ENCODE results near the gene SP2. TPM values are rescaled to one million over a fixed set of nuclear protein-coding genes. Genes with fewer than 3 reads are reported as not detected.

Gene SP2
- total RNA-seq, 1 donor from 2014 or later: 1.6 TPM

DNA sequence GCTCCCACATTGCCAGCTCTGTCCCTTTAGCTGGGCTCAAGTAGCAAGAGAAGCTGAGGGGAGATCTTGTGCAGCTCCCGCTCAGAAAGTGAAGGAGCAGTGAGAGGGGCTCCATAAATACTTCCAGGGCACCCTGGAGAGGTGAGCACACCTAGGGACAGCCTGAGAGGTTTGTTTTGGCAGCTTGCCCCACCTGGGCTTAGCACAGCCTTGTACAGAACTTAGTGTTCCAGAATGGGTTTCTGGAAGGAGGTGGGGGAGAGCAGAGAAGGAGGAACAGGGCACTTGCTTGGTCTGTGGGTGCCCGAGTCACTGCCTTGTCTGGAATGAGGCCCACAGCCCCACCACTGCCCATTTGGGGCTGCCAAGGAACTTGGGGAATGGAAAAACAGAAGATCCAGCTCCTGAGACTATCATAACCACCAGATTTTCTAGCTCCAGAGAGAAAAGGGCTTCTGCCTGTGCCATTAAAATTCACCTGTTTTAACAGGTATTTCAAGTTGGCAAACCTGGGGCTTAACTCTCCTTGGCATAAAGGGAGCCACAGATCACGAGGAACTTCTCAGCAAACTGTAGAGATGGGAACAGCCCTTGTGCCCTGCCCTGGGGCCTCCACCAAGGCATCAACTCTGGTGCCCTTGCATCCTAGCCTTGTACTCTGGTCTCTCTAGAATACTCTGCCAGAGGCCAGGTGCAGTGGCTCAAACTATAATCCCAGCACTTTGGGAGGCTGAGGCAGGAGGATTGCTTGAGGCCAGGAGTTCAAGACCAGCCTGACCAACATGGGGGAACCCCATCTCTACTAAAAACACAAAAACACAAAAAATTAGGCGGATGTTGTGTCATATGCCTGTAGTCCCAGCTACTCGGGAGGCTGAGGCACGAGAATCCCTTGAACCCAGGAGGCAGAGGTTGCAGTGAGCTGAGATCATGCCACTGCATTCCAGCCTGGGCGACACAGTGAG, 59.7 kb downstream of the SP2 start:
- Mint-ChIP-seq H3K27me3 (ENCODE audit: insufficient read depth, low read depth) (peaks cover 10% of the 10 kb centered on the region), H3K4me3 (no peak overlapping the region), H3K9me3 (no peaks in the 10 kb centered on the region), H3K4me1 (peaks cover 2% of the 10 kb centered on the region), H3K36me3 (no peaks in the 10 kb centered on the region), H3K27ac (no peak overlapping the region)
- H3K36me3 ChIP-seq: no peaks in the 10 kb centered on the region
- no peak overlapping the region for H3K27ac ChIP-seq
- no peak overlapping the region for H3K4me3 ChIP-seq
- no peak overlapping the region for H3K9ac ChIP-seq
- no peaks in the 10 kb centered on the region for H3K9me3 ChIP-seq (ENCODE audit: low read depth)
- no peak for DNase-seq (ENCODE audit: low spot score)
- H3K27me3 ChIP-seq: peaks cover 6% of the 10 kb centered on the region
- no peaks in the 10 kb centered on the region for H4K20me1 ChIP-seq (ENCODE audit: low read depth)
- H3K79me2 ChIP-seq (ENCODE audit: low read depth): no peaks in the 10 kb centered on the region
- H3F3A ChIP-seq (ENCODE audit: low read depth): no peaks in the 10 kb centered on the region
- H3K4me1 ChIP-seq: peaks cover 12% of the 10 kb centered on the region
- H2AFZ ChIP-seq (replicated peaks): no peak overlapping the region
- TF ChIP-seq, protein P1, sequence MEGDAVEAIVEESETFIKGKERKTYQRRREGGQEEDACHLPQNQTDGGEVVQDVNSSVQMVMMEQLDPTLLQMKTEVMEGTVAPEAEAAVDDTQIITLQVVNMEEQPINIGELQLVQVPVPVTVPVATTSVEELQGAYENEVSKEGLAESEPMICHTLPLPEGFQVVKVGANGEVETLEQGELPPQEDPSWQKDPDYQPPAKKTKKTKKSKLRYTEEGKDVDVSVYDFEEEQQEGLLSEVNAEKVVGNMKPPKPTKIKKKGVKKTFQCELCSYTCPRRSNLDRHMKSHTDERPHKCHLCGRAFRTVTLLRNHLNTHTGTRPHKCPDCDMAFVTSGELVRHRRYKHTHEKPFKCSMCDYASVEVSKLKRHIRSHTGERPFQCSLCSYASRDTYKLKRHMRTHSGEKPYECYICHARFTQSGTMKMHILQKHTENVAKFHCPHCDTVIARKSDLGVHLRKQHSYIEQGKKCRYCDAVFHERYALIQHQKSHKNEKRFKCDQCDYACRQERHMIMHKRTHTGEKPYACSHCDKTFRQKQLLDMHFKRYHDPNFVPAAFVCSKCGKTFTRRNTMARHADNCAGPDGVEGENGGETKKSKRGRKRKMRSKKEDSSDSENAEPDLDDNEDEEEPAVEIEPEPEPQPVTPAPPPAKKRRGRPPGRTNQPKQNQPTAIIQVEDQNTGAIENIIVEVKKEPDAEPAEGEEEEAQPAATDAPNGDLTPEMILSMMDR (IDR thresholded peaks at IDR 0.05): no peak
- no peak for TF ChIP-seq EZH2phosphoT487 (IDR thresholded peaks at IDR 0.05)
- TF ChIP-seq EZH2 (IDR thresholded peaks at IDR 0.05): no peak
- no peak overlapping the region for H3K4me2 ChIP-seq

DNA sequence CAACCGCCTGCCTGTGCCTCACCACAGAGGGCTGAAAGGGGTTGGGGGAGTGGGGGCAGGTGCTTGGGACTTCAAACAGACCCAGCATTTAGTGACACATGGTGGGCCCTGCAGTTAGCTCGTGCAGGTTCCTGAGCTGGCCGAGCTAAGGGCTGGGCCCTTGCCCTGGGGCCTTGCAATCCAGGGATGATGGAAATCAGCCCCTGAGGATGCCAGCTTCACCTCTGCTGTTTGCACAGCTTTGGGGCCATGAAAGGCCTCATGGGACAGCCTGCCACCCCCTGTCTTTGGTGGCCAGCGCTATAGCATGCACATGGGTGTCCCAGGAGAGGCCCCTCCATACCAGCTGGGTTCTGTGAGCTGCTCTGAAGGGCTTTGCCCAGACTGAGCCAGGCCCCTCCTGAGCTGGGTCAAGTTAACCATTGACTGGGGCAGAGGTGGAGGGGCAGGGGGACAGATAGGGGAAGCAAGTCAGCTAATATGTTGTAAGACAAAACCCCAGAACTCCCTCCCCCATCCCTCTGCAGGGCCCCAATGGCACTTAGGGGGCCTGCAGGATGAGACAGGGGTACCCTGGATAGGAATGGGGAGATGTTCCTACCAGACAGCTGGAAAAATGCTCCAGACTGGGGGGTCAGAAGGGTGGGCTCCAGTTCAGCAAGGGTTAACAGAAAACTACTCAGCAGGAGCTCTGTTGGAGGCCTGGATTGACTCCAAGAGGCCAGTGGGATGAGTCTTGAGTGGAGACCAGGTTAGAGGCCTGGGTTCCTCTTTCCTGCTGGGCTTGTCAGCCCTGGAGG, 61.0 kb downstream of the SP2 start:
- no peak overlapping the region for H2AFZ ChIP-seq (replicated peaks)

GRCh38 chr17:47957591-47958490, 61.8 kb downstream of the SP2 start, which contains the start of gene PRR15L:
Gene PRR15L (minus strand): TSS chr17:47957883. CDS start chr17:47953234, 4,649 bp downstream.
- Histone ChIP-seq H3K79me2 (ENCODE audit: low read depth) (no peaks in the 10 kb centered on the region), H3K4me1 (peaks cover 12% of the 10 kb centered on the region), H3K4me2 (peak within 1 kb of the TSS; percentile 38), H4K20me1 (ENCODE audit: low read depth) (no peaks in the 10 kb centered on the region), H3F3A (ENCODE audit: low read depth) (no peaks in the 10 kb centered on the region), H3K4me3 (no peak within 1 kb of the TSS), H3K27me3 (peaks cover 6% of the 10 kb centered on the region), H3K9me3 (ENCODE audit: low read depth) (no peaks in the 10 kb centered on the region), H3K36me3 (no peaks in the 10 kb centered on the region), H3K9ac (no peak within 1 kb of the TSS), H2AFZ (replicated peaks) (no peak within 1 kb of the TSS), H3K27ac (no peak within 1 kb of the TSS)
- DNase-seq (ENCODE audit: low spot score): no peak
- Mint-ChIP-seq H3K27ac (no peak within 1 kb of the TSS), H3K4me3 (no peak within 1 kb of the TSS), H3K4me1 (peaks cover 2% of the 10 kb centered on the region), H3K36me3 (no peaks in the 10 kb centered on the region), H3K9me3 (no peaks in the 10 kb centered on the region), H3K27me3 (ENCODE audit: insufficient read depth, low read depth) (peaks cover 11% of the 10 kb centered on the region)
- TF ChIP-seq EZH2phosphoT487 (IDR thresholded peaks at IDR 0.05) (no peak), EZH2 (IDR thresholded peaks at IDR 0.05) (no peak)
- TF ChIP-seq, protein P1 (IDR thresholded peaks at IDR 0.05): no peak

More for the DNA sequence above, 61.0 kb downstream of the SP2 start:
- H3K9me3 Mint-ChIP-seq: no peaks in the 10 kb centered on the region
- H3K4me2 ChIP-seq: peak overlapping the region; percentile 38
- no peak overlapping the region for H3K27ac ChIP-seq
- H3K36me3 Mint-ChIP-seq: no peaks in the 10 kb centered on the region
- H4K20me1 ChIP-seq (ENCODE audit: low read depth): no peaks in the 10 kb centered on the region
- no peaks in the 10 kb centered on the region for H3K36me3 ChIP-seq
- peaks cover 6% of the 10 kb centered on the region for H3K27me3 ChIP-seq
- no peak overlapping the region for H3K27ac Mint-ChIP-seq
- H3K9ac ChIP-seq: no peak overlapping the region
- H3K4me3 Mint-ChIP-seq: no peak overlapping the region
- no peaks in the 10 kb centered on the region for H3K79me2 ChIP-seq (ENCODE audit: low read depth)
- no peaks in the 10 kb centered on the region for H3F3A ChIP-seq (ENCODE audit: low read depth)
- peaks cover 12% of the 10 kb centered on the region for H3K27me3 Mint-ChIP-seq (ENCODE audit: insufficient read depth, low read depth)
- no peak for DNase-seq (ENCODE audit: low spot score)
- H3K4me3 ChIP-seq: no peak overlapping the region
- peaks cover 2% of the 10 kb centered on the region for H3K4me1 Mint-ChIP-seq
- no peaks in the 10 kb centered on the region for H3K9me3 ChIP-seq (ENCODE audit: low read depth)
- TF ChIP-seq, protein P1 (IDR thresholded peaks at IDR 0.05): no peak
- TF ChIP-seq EZH2 (IDR thresholded peaks at IDR 0.05): no peak
- TF ChIP-seq EZH2phosphoT487 (IDR thresholded peaks at IDR 0.05): no peak
- peaks cover 12% of the 10 kb centered on the region for H3K4me1 ChIP-seq

All from neural progenitor cell (in vitro differentiated cells).